ENCODE data around the gene UBASH3A.

DNA sequence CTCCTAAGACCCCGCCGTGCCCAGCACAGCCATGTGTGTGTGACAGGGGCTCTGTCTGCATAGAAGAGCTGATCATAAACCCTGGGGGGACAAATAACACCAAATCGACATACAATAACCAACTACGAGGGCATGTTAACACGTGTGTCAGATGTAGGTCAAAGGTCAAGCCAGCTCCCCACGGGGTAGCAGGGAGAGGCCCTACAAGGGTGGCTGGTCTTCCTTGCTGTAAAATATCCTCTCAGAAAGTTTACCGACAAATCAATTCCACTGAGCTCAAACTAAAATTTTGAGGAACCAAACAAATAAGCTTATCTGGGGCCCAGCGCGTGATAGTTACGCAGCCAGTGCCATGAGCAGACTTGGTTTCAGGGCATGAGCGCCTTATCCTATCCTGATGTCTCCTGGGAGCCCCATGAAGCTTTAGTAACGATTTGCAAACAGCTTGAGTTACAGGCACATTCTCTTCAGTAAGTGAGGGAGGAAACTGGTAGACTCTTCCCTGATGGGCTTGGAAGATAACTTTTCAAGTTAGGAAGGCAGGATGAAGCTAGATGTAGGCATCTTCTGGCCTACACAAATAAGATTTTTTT is 5.2 kb upstream of the UBASH3A start:
- TF ChIP-seq CTCF (IDR thresholded peaks at IDR 0.05) (no peak), POLR2A (IDR thresholded peaks at IDR 0.05) (no peak), POLR2AphosphoS5 (IDR thresholded peaks at IDR 0.05; ENCODE audit: insufficient read depth in 1 of 2, low read depth in 1 of 2) (no peak)
